Measurements from ENCODE around the gene MYO1B.

Gene MYO1B

DNA sequence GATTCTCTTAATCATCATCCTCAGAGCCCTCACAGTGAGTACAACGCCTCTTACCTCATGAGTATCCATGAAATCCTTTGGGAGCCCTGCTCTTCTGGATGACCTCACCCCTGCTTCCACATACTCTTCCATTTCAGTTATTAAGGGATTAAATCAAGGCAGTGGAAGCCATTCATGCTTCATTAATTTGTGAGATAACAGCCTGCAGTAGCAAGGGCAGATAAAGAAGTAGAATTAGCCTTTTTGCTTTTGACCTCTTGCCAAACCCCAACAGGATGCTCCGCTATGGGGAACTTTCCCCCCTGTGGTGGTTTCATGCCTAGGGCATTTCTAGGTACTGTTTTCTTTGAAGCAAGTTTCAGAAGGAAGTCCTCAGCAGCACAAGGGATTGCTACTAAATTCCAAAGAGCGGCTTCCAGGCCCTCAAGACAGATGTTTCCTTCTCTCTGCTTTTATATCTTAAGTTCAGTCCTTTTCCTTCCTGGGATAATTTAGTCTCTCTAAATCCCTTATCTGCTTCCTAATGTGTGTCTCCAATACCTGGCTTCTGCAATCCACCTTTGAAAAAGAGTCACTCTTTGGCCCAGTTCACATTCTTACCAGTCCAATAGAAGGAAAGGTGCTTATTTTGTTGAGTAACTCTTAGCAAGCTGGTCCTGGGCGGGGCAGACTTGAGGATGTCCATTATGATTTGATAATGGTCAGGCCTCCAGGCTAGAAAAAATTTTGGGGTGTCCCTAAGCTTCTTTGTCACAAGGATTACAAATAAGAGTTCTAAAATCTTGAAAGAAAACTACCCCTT lies 76.9 kb downstream of the MYO1B start:
- no peak for DNase-seq (ENCODE audit: low read depth in 3 of 3)

DNA sequence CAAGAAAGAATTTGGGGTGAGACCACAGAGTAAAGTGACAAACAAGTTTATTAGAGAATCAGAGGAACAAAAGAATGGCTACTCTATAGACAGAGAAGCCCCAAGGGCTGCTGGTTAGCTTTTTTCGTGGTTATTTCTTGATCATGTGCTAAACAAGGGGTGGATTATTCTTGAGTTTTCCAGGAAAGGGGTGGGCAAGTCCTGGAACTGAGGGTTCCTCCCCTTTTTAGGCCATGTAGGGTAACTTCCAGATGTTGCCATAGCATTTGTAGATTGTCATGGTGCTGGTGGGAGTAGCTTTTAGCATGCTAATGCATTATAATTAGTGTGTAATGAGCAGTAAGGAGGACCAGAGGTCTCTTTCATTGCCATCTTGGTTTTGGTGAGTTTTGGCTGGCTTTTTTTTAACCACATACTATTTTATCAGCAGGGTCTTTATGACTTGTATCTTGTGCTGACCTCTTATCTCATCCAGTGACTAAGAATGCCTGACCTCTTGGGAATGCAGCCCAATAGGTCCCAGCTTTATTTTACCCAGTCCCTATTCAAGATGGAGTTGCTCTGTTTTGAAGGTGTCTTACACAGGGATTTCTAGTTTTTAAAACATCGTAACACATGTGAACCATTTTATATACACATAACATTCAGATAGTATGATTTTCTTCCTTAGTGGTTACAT lies 77.8 kb downstream of the MYO1B start:
- DNase-seq (ENCODE audit: low read depth in 3 of 3): no peak

DNA sequence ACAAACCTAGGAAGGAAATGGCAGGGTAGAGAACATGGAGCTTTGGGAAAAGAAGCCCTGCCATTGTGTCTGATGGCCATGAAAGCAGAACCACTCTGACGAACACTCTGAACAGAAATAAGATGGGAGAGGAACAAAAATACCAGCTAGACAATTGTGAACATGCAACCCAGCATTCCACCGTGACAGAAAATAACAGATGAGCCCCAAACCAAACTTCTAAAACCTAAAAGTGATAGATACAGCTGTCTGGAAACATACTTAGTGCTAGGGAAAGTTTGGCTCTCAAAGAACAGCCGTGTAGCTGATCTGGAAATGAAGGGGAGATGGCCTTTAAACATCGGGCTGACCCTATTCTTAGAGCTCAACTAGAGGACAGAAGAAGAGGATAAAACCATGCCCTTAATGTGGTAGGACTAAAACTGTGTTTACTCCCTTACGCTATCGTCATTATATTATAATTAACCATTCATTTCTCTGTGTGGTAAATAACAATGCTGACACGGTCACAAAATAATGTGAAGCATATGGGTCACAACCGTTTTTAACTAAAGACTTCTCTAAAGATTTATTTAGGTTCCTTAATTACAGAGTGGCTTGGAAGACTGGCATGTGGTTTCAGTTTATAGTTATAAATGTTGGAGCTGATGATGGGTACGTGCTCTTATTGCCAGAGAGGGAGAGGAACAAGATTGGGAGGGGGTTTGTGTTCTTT lies 80.6 kb downstream of the MYO1B start:
- no peak for DNase-seq (ENCODE audit: low read depth in 3 of 3)

DNA sequence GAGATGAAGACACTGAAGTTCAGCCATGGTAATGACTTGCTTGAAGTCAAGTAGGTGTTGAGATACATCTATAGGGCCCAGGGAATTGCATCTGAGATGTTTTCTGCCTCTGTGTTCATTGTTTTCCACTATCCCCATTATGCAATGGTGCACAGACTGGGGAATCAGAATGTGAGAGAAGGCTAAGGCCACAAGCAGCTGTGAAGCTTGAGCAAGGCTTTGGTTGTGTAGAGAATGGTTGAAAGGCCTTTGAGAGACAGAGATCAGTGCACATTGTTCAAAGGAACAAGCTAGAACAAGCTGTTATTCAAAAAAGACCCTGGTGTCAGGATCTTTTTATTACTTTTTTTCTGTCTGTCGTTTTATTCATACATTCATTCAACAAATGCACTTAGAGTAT lies 82.3 kb downstream of the MYO1B start:
- DNase-seq (ENCODE audit: low read depth in 3 of 3): no peak

DNA sequence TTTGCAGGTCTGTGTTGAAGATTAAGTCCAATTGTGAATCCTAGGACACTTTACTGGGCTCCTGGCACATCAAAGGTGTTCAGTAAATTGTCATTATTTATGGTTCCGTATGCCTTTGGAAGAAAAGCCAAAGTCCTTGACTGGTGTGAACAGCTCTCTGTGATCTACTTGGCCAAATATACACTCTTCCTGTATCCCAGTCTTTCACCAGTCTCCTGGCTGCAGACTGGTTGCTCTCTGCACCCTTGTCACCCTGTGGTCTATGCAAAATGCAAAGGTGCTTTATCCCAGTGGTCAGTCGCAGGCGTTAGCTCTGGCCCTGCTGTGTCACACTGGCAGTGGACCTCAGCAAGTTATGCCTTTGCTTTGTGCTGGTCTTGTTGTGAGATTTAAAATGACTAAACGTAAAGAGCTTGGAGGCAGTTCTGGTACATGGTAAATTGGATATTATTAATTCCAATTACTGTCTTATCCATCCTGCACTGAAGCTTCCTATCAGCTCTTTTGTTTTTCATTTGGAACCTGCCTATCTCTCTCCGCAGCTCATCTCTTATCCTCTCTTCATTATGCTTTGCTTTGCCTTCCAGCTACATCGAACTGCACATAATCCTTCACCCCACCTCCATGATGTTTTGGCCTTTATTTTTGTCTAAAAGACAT lies 83.1 kb downstream of the MYO1B start:
- DNase-seq (ENCODE audit: low read depth in 3 of 3): no peak

DNA sequence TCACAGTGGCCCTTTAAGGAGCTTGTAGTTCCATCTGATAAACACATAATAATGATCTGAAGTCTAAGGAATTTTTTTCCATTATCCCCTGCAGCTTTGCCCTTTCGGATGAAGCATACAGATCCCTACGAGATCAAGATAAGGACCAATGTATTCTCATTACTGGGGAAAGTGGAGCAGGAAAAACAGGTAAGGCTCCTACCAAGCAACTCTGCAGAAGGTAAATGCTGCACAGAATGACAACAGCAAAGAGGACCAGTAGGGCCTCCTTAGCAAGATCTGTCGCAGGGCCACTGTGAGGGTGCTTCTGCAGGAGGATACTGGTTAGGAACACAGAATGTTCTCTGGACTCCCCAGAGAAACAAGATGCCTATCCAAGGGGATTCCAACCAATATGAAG lies 84.6 kb downstream of the MYO1B start:
- DNase-seq (ENCODE audit: low read depth in 3 of 3): no peak

DNA sequence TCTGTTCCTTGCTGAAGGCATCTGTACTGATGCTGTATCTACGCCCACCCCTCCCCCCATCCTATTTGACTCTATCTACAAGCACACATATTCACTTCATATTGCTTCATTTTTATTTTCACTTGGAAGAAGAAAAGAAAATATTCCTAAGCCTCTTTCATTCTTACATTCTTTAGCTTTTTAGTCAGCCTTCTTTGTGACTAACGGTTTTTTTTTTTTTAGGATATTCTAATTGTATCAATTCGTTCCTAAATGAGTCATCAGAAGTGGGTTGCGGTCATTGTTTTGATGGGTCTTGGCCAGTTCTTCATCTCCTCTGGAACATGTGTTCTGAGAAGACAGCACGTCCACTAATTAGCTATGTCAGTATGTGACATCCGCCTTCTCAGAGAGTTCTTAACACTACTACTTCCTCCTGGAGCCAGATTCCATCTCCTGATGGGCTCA lies 88.7 kb downstream of the MYO1B start:
- DNase-seq (ENCODE audit: low read depth in 3 of 3): no peak

DNA sequence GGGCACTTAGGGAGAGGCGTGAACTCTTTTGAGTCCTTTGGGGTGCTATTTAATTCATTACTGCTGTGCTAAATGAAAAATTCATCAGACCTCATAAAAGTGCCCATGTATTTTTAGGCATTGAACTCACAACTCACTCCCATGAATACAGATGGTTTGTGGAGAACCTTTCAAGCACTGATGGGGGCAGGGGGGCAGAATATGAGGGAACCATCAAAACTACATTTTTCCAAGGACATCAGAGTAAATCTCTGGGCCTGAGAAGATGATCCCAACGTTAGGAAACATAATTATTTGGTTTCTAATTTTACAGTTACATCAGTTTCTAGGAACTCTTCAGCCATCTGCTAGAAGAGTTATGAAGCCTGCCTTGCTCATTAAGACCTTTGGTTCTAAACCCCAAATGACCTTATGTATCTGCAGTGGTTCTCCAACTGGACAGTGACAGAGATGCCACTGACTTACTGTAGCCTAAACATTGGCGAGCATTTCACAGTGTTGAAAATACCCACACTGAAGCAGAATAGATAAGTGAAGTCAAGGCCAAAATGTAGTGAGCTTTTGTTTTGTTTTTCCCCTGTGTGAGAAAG lies 90.8 kb downstream of the MYO1B start:
- DNase-seq (ENCODE audit: low read depth in 3 of 3): no peak

DNA sequence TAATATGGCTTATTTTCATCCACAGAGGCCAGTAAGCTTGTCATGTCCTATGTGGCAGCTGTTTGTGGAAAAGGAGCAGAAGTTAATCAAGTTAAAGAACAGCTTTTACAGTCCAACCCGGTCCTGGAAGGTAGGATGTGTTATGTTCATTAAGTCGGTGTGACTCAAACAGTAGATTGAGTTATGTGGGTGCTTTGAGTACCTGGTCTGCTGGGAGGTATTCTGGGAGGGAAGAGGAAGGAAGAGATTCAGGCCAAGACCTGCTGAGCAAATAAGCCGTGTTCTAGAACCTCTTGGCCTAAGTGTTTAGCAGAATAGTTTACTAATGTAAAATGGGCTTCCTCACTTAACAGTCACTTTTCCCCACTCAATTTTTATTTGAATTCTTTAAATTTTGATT lies 96.2 kb downstream of the MYO1B start:
- DNase-seq (ENCODE audit: low read depth in 3 of 3): no peak

DNA sequence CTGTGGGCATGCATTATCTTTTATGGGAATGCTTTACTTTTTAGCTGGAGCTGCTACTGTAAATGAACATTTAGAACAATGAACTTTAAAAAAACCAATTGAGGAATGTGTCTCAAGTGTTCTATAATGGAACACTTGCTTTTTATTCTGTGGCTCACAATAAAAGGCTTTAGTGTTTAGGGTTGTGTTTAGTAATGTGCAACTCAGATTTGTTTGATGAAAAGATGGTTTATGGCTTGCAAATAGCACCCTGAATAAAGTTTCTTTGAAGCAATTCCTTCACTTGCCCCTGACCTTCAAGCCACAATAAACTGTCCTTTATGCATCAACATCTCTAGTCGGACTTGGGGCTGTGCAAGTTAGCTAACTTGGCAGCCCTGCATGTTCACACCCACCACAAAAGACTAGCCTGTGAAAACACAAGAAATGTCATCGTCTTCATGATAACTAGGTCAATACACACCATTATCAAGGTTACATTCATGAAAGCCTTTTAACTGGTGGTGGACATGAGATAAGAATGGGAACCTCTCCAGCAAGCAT lies 98.7 kb downstream of the MYO1B start:
- no peak for DNase-seq (ENCODE audit: low read depth in 3 of 3)

DNA sequence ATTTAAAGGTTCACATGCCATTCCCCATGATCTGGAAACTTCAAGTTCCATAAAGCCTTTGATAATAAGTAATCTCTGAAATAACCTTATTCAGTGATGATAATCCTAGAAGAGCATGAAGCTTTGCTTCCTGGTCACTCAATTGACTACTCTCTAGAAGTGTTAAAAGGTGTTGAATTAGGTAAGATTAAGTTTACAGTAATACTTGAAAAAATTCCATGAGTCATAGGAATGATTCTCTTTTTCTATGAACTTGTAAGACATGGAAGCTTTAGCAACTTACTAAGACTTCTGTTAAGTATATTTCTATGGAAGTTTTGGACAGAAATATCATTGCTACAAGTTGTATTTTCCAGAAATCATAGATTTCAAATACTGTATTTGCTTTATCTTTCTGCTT lies 100.6 kb downstream of the MYO1B start:
- no peak for DNase-seq (ENCODE audit: low read depth in 3 of 3)

DNA sequence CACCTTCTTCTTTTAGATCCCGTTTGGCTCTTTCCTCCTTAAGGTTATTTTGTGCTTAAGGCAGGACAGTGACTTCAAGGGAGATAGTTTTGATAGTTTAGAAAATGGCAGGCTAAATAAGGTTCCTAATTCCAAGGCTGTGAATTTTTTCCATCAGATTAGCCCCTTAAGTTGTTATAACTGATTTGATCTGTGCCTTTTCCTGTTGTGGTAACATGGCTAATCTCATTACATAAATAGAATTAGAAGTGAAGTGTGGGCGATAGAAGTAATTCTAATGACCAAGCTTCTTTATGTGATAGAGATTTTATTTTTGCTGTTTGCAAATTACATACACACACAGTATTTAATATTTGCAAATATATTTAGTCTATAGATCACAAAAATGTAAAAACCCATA lies 102.0 kb downstream of the MYO1B start:
- no peak for DNase-seq (ENCODE audit: low read depth in 3 of 3)

DNA sequence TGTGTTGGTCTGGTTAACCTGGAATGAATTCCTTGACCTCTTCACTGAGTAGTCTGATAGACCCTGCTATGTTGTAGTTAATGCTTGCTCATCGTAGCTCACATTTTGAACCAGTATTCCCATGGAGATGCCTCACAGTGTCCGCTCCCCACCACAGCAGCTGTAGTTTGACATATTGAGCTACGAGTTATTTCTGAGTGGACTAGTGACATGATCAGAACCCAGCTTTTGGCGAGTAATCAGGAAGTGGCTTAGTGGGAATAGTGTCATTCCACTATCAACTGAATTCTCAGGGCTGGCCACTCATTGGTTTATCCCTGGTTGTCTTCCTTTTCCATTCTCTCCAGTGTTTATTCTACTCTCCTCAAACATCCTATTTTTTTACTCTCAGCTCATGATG lies 102.7 kb downstream of the MYO1B start:
- DNase-seq (ENCODE audit: low read depth in 3 of 3): no peak

DNA sequence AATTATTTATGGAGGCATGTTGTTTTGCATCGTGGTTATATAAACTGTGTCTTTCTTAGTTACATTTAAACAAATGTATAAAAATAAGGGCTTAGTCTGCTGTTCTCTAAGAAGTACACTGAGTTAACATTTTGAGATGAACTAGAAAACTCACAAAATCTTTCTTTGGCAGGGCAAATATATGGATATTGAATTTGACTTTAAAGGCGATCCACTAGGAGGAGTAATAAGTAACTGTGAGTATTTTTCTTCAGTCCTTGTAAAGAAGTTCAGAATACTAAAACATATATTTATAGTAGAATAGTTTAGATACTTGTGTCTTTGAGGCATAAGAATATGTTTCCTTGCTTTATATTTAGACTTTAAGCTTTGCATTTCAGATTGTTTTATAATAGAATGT lies 104.8 kb downstream of the MYO1B start:
- no peak for DNase-seq (ENCODE audit: low read depth in 3 of 3)

DNA sequence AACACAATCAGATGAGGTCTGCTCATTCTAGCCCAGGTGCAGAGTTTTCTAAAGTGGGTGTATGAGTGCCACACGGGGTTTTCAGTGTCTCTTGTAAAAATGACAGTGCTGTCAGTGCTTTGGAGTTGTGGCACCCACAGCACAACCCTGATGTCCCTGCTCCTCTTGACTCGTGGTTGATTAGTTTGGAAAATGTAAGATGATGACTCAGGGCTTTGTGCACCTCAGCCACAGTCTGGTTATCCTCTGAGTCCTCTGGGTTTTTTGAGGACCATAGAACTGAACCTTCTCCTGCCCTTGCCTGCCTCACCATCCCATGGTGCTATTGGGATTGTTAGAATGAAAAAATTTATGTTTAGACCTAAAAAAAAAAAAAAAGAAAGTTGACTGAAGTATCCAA lies 105.6 kb downstream of the MYO1B start:
- no peak for DNase-seq (ENCODE audit: low read depth in 3 of 3)

DNA sequence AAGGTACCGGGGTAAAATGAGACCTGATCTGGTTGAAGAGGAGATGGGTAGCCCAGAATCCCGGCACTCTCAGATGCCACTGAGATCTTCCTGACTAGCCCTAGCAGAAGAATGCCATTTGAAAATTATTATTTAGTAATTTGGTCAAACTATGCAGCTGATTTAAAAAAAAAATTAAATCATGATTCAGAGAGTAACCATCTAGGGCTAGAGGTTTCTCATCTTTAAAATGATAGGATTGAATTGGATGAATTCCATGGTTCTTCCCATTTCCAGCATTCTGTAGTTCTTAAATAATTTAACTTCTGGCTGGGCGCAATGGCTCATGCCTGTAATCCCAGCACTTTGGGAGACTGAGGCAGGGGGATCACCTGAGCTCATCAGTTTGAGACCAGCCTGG lies 106.1 kb downstream of the MYO1B start:
- no peak for DNase-seq (ENCODE audit: low read depth in 3 of 3)

DNA sequence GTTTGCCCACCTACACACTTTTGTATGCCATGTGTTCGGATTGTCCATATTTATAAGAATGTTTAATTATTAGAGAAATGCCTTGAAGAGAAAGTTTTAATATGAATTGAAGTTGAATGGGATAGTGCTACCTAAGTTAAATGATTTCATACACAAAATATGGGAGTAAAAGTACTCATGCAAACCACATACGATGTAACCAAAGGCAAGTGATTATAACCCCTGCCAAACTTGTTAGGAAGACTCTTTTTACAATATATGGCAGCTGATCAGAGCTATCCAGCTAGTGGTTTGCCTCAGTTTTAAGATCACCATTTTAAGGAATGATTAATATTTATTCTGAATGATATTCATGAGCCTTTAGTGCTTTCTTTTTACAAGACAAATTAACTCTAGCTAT lies 106.7 kb downstream of the MYO1B start:
- no peak for DNase-seq (ENCODE audit: low read depth in 3 of 3)

DNA sequence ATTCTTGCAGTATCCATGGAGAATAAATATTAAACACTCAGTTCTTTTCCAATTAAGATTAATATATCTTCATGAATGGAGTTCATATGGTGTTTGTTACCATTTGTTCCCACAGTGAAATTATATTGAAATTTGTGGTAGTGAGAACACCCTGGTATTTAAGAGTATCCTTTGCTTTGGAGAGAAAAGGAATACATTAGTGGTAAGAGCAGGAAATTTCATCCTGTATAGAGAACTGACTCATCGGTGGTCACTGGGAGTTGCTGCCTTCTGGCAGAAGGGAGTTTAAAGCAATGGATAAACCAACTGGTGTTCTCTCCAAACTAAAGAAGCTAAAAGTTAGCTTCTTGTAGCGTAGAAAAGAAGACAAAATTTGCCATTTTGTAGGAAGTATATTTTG lies 107.3 kb downstream of the MYO1B start:
- DNase-seq (ENCODE audit: low read depth in 3 of 3): no peak

DNA sequence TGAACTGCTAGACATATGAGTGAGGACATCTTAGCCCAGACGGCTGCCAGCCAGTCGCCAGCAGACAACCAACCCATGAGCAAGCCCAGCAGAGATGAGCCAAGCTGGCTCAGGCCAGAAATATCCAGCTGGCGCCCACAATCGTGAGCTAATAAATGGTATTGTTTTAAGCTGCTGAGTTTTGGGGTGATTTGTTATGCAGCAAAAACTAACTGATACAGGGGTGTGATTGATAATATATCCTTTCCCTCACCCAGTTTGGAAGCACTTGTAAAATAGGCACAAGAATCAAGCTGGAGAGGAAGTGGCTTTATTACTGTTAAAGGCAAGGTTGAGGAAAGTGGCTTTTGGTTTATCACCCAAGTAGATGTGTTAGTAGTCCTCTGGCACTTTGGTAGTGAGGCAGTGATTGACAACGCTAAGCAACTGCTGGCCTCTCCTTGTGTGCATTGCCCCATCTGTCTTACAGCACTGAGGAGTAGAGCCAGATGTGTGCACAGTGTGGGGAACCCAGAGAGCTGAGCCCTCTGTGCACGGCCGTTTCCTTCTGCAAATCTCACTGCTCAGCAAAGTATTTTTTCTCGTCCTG lies 110.1 kb downstream of the MYO1B start:
- no peak for DNase-seq (ENCODE audit: low read depth in 3 of 3)

DNA sequence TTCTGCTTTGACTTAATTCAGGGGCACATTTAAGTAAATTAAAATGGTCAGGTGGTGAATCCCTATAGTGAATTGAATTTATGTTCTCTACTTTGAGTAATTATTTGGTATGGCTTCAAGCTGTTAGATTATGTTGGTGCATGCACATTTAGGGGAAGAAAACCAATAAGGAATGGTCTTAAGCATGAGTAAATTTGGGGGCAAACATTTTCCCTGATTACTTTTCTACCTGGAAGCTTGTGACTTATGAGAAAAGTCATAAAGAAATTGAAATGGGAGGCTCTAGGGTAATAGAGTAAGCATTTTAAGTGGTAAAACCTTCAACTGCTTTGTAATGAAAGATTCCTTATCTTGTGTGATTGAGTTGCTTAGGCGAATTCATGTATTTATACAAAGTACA lies 112.5 kb downstream of the MYO1B start:
- DNase-seq (ENCODE audit: low read depth in 3 of 3): no peak

DNA sequence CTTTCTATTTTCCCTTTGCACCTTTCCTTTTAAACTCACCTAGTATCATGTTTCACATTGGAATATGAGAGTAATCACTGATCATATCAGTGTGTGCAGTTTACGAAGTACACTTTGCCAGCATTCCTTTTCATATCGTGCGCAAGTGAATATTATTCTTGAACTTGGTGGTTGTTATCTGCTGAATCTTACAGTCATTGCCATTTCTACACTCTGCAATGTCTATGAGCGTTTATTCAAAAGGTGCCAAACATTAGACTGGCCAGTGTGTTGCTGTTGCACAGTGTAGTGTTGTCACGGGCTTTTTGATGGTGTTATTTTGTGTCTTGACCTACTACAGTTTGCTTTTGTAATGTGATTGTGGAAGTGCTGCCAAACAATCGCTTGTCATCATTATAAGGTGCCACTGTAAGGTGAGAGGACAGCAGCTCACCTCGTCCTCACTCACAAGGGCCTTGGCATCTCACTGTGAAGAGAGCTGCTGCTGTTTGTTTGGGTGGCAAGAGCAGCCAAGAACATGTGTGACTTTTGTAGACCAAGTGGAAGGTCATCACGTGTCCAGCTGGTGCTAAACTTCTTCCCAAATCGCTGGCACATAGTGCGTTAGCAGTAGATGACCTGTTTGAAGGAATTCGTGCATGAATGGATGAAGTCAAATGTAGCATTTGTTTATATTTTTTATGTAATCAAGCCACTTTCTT lies 113.3 kb downstream of the MYO1B start:
- no peak for DNase-seq (ENCODE audit: low read depth in 3 of 3)
